MCF 10A (cell line): ENCODE results near the gene ZKSCAN5. TPM values are rescaled to one million over a fixed set of nuclear protein-coding genes. Genes with fewer than 3 reads are reported as not detected.

Source experiments
- BruUV-seq: library from RNA; stranded (reverse); fragments of 400-500 nt; replicated peaks from 2 replicates; lab custom pipeline; 2021; lab: Mats Ljungman, UMichigan
- CTCF ChIA-PET: fragments of 300-600 bp; sonication (Branson Sonifier 250); formaldehyde crosslinking; extraction: SDS; loops from one replicate; lab custom pipeline; 2021; ENCODE audit warnings: antibody characterized with exemption, inconsistent platforms; lab: Yijun Ruan, JAX
- POLR2A ChIA-PET: fragments of 300-600, 350-650 bp; sonication (Branson Sonifier 250); formaldehyde crosslinking; extraction: SDS; loops from one replicate; lab custom pipeline; 2020; ENCODE audit warnings: antibody characterized with exemption, inconsistent platforms; lab: Yijun Ruan, JAX
- DNase-seq: peaks from one replicate; pipeline ENCODE4 v3.0.0-alpha.2; 2018; ENCODE audit not compliant: unreplicated experiment
- H3K27ac Mint-ChIP-seq: one replicate; pipeline ENCODE4 v1.8.0; 2022; ENCODE audit warnings: mild to moderate bottlenecking, low read depth, mixed read lengths; ENCODE audit not compliant: unreplicated experiment
- H3K27me3 Mint-ChIP-seq: one replicate; pipeline ENCODE4 v1.8.0; 2022; ENCODE audit warnings: mixed read lengths; ENCODE audit not compliant: insufficient read depth, unreplicated experiment
- H3K36me3 Mint-ChIP-seq: one replicate; pipeline ENCODE4 v1.8.0; 2022; ENCODE audit warnings: mild to moderate bottlenecking, moderate library complexity, mixed read lengths; ENCODE audit not compliant: insufficient read depth, unreplicated experiment
- H3K4me1 Mint-ChIP-seq: one replicate; pipeline ENCODE4 v1.8.0; 2022; ENCODE audit warnings: mixed read lengths; ENCODE audit not compliant: insufficient read depth, unreplicated experiment
- H3K4me3 Mint-ChIP-seq: one replicate; pipeline ENCODE4 v1.8.0; 2022; ENCODE audit warnings: mild to moderate bottlenecking, moderate library complexity, mixed read lengths; ENCODE audit not compliant: unreplicated experiment
- H3K9me3 Mint-ChIP-seq: one replicate; pipeline ENCODE4 v1.8.0; 2022; ENCODE audit warnings: mixed read lengths; ENCODE audit not compliant: unreplicated experiment
- CTCF ChIP-seq: fragments of 200-600 bp; IDR thresholded peaks from one replicate; pipeline ENCODE4 v1.8.0; 2022; ENCODE audit warnings: antibody characterized with exemption, mild to moderate bottlenecking; ENCODE audit not compliant: unreplicated experiment
- intact Hi-C: fragments of 100-400 bp; cut with micrococcal nuclease; formaldehyde crosslinking; loops from 2 replicates; pipeline ENCODE4 v1.14.1; 2022
- total RNA-seq: library from RNA; stranded (reverse); gene quantifications from 2 replicates; pipeline ENCODE4 v1.2.3, GENCODE V29; 2022

ZKSCAN5 gene
- total RNA-seq, 1 experiment from 2014 or later: 13.6 TPM

GRCh38 chr7:99551334-99551733 is 46.9 kb downstream of the ZKSCAN5 start:
- BruUV-seq: no TSS peak
- H3K4me1 Mint-ChIP-seq: peaks cover 6% of the 10 kb centered on the region
- H3K36me3 Mint-ChIP-seq: peaks cover 22% of the 10 kb centered on the region
- DNase-seq: no peak
- no peak for TF ChIP-seq CTCF
- CTCF ChIA-PET: interaction anchor here (1.4 kb wide), 1 partner anchor 29 kb away, joined by 7 read pairs; no protein-coding TSS in a partner anchor
- peaks cover 7% of the 10 kb centered on the region for H3K9me3 Mint-ChIP-seq
- POLR2A ChIA-PET: interaction anchor here (1.0 to 2.3 kb wide), 12 partner anchors 10 to 367 kb away, joined by 3 to 29 read pairs (median 4); partner anchors contain the start of genes ZKSCAN5 and ZNF394
- H3K27ac Mint-ChIP-seq: peak overlapping the region; percentile 90
- peak overlapping the region; percentile 69 for H3K4me3 Mint-ChIP-seq
- intact Hi-C loops: no loop called here
- H3K27me3 Mint-ChIP-seq: no peaks in the 10 kb centered on the region

- no peak for TF ChIP-seq CTCF
These were observed 47.5 kb downstream of the ZKSCAN5 start, which contains the start of gene FAM200A for GRCh38 chr7:99551767-99552463. Gene FAM200A, minus strand, starts transcription at chr7:99552114. Its CDS starts 3,707 bp downstream, at chr7:99548407.

GRCh38 chr7:99553039-99553438 is 48.6 kb downstream of the ZKSCAN5 start:
- no peak for TF ChIP-seq CTCF
- H3K4me1 Mint-ChIP-seq: peaks cover 11% of the 10 kb centered on the region
- peak overlapping the region; percentile 69 for H3K4me3 Mint-ChIP-seq
- BruUV-seq: no TSS peak
- intact Hi-C loops: no loop called here
- peaks cover 5% of the 10 kb centered on the region for H3K9me3 Mint-ChIP-seq
- peaks cover 19% of the 10 kb centered on the region for H3K36me3 Mint-ChIP-seq
- H3K27me3 Mint-ChIP-seq: no peaks in the 10 kb centered on the region
- CTCF ChIA-PET: no interaction called here
- peak overlapping the region; percentile 90 for H3K27ac Mint-ChIP-seq
- POLR2A ChIA-PET: interaction anchor here (1.2 kb wide), 1 partner anchor 49 kb away, joined by 4 read pairs; the partner anchor contains the start of gene ZKSCAN5
- DNase-seq: no peak

More at GRCh38 chr7:99551767-99552463, 47.5 kb downstream of the ZKSCAN5 start, which contains the start of gene FAM200A:
- peak within 1 kb of the TSS; percentile 69 for H3K4me3 Mint-ChIP-seq
- intact Hi-C loops: no loop called here
- ChIA-PET CTCF (interaction anchor here (0.6 kb wide), 2 partner anchors 363 to 367 kb away, joined by 3 read pairs; no protein-coding TSS in a partner anchor), POLR2A (interaction anchor here (0.6 to 2.3 kb wide), 24 partner anchors 9 to 465 kb away, joined by 3 to 29 read pairs (median 4); partner anchors contain the start of genes AZGP1, CPSF4, PTCD1 and ZKSCAN5)
- no peaks in the 10 kb centered on the region for H3K27me3 Mint-ChIP-seq
- peaks cover 22% of the 10 kb centered on the region for H3K36me3 Mint-ChIP-seq
- H3K4me1 Mint-ChIP-seq: peaks cover 6% of the 10 kb centered on the region
- BruUV-seq: no TSS peak
- peak; percentile 84 for DNase-seq
- H3K9me3 Mint-ChIP-seq: peaks cover 7% of the 10 kb centered on the region
- peak within 1 kb of the TSS; percentile 90 for H3K27ac Mint-ChIP-seq

- BruUV-seq: no TSS peak
- intact Hi-C loops: no loop called here
- H3K27ac Mint-ChIP-seq: no peak overlapping the region
These were observed 50.5 kb downstream of the ZKSCAN5 start for GRCh38 chr7:99554939-99555338.

More at GRCh38 chr7:99554939-99555338, 50.5 kb downstream of the ZKSCAN5 start:
- no peak for DNase-seq
- Mint-ChIP-seq H3K4me3 (no peak overlapping the region), H3K9me3 (no peaks in the 10 kb centered on the region), H3K27me3 (no peaks in the 10 kb centered on the region), H3K36me3 (peaks cover 19% of the 10 kb centered on the region), H3K4me1 (peaks cover 11% of the 10 kb centered on the region)
- no peak for TF ChIP-seq CTCF
- ChIA-PET CTCF (no interaction called here), POLR2A (no interaction called here)
